GM04503 (cell line): ENCODE measurements around the gene SMARCD3.

ENCODE experiments used
- DNase-seq: peaks from one replicate; pipeline ENCODE4 v3.0.0-alpha.2; 2012; ENCODE audit warnings: low read depth

The SMARCD3 gene

GRCh38 chr7:151248346-151249033, at the start of gene SMARCD3:
TSS of gene SMARCD3 (minus strand) at chr7:151248694. CDS start at chr7:151248562, 132 bp downstream.
- DNase-seq: no peak

GRCh38 chr7:151296202-151296992, 47.9 kb upstream of the SMARCD3 start:
- DNase-seq: no peak

GRCh38 chr7:151292850-151293249, 44.4 kb upstream of the SMARCD3 start:
- DNase-seq: no peak

GRCh38 chr7:151291206-151291605, 42.7 kb upstream of the SMARCD3 start:
- DNase-seq: no peak

GRCh38 chr7:151290355-151290760, 41.9 kb upstream of the SMARCD3 start:
- DNase-seq: no peak

- no peak for DNase-seq
Measured at GRCh38 chr7:151289891-151290290, 41.4 kb upstream of the SMARCD3 start.

- no peak for DNase-seq
Measured at GRCh38 chr7:151286148-151286547, 37.7 kb upstream of the SMARCD3 start.

GRCh38 chr7:151283302-151283701, 34.8 kb upstream of the SMARCD3 start:
- DNase-seq: no peak

- no peak for DNase-seq
Measured at GRCh38 chr7:151282111-151282510, 33.6 kb upstream of the SMARCD3 start.

GRCh38 chr7:151281686-151282085, 33.2 kb upstream of the SMARCD3 start:
- DNase-seq: no peak

- no peak for DNase-seq
Measured at GRCh38 chr7:151280388-151281019, 32.0 kb upstream of the SMARCD3 start.

GRCh38 chr7:151279868-151280267, 31.4 kb upstream of the SMARCD3 start:
- no peak for DNase-seq

- DNase-seq: no peak
Measured at GRCh38 chr7:151278949-151279348, 30.5 kb upstream of the SMARCD3 start.

GRCh38 chr7:151277631-151278030, 29.1 kb upstream of the SMARCD3 start:
- DNase-seq: no peak

GRCh38 chr7:151276666-151277590, 28.4 kb upstream of the SMARCD3 start:
- no peak for DNase-seq

- DNase-seq: no peak
Measured at GRCh38 chr7:151275813-151276577, 27.5 kb upstream of the SMARCD3 start.

- no peak for DNase-seq
Measured at GRCh38 chr7:151274936-151275812, 26.7 kb upstream of the SMARCD3 start.

- DNase-seq: no peak
Measured at GRCh38 chr7:151274396-151274795, 25.9 kb upstream of the SMARCD3 start.

GRCh38 chr7:151273651-151274390, 25.3 kb upstream of the SMARCD3 start:
- no peak for DNase-seq
